ENCODE results near the gene GGACT. TPM values are rescaled to one million over a fixed set of nuclear protein-coding genes. Genes with fewer than 3 reads are reported as not detected.

Gene GGACT
- total RNA-seq, 1 donor from 2014 or later, result 1.3 TPM

DNA sequence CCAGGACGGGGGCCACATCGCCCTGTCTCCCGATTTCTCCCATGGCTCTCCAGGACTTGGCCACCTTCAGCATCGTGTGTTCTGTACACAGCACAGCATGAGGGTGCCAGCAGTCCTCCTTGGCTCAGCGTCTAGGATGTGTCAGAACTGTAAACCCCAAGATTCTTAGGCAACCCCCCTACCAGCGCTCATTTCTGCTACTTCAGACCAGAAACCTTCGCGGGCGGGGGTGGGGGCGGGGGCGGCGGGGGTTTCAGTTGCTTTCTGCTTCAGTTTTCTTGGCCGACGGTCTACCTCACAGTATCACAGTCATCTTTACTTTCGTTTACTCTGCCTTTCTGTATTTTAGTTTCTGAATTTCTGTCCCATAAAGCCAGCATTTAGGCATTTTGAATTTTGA is 82.4 kb downstream of the GGACT start:
- no peak overlapping the region for H3K9ac ChIP-seq
- H3K4me3 Mint-ChIP-seq, result no peak overlapping the region
- H3K4me3 ChIP-seq, result no peak overlapping the region
- peaks cover 39% of the 10 kb centered on the region for H3K4me1 Mint-ChIP-seq
- peaks cover 30% of the 10 kb centered on the region for H3K4me1 ChIP-seq
- DNase-seq (ENCODE audit: low spot score), result no peak
- H2AFZ ChIP-seq (replicated peaks), result no peak overlapping the region
- no peaks in the 10 kb centered on the region for H3K9me3 ChIP-seq (ENCODE audit: low read depth)
- H4K20me1 ChIP-seq (ENCODE audit: low read depth), result no peaks in the 10 kb centered on the region
- H3K27me3 Mint-ChIP-seq (ENCODE audit: insufficient read depth, low read depth), result peaks cover 3% of the 10 kb centered on the region
- no peaks in the 10 kb centered on the region for H3K27me3 ChIP-seq
- H3K36me3 Mint-ChIP-seq, result peaks cover 3% of the 10 kb centered on the region
- no peak overlapping the region for H3K4me2 ChIP-seq
- no peaks in the 10 kb centered on the region for H3K36me3 ChIP-seq
- H3K79me2 ChIP-seq (ENCODE audit: low read depth), result peaks cover 3% of the 10 kb centered on the region
- no peaks in the 10 kb centered on the region for H3K9me3 Mint-ChIP-seq
- TF ChIP-seq EZH2 (IDR thresholded peaks at IDR 0.05) (no peak), EZH2phosphoT487 (IDR thresholded peaks at IDR 0.05) (no peak)
- TF ChIP-seq, protein P1, sequence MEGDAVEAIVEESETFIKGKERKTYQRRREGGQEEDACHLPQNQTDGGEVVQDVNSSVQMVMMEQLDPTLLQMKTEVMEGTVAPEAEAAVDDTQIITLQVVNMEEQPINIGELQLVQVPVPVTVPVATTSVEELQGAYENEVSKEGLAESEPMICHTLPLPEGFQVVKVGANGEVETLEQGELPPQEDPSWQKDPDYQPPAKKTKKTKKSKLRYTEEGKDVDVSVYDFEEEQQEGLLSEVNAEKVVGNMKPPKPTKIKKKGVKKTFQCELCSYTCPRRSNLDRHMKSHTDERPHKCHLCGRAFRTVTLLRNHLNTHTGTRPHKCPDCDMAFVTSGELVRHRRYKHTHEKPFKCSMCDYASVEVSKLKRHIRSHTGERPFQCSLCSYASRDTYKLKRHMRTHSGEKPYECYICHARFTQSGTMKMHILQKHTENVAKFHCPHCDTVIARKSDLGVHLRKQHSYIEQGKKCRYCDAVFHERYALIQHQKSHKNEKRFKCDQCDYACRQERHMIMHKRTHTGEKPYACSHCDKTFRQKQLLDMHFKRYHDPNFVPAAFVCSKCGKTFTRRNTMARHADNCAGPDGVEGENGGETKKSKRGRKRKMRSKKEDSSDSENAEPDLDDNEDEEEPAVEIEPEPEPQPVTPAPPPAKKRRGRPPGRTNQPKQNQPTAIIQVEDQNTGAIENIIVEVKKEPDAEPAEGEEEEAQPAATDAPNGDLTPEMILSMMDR (IDR thresholded peaks at IDR 0.05), result no peak
- peaks cover 12% of the 10 kb centered on the region for H3F3A ChIP-seq (ENCODE audit: low read depth)
- H3K27ac Mint-ChIP-seq, result no peak overlapping the region
- H3K27ac ChIP-seq, result no peak overlapping the region

DNA sequence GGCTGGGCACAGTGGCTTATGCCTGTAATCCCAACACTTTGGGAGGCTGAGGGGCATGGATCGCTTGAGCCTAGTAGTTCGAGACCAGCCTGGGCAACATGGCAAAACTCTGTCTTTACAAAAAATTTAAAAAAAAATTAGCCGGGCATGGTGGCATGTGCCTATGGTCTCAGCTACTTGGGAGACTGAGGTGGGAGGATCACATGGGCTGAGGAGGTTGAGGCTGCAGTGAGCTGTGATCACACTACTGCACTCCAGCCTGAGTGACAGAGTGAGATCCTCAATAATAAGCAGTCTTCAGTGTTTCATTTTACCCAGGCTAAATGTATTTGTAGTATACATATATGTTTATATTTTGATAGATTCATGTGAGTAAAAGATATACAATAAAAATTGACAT is 85.0 kb downstream of the GGACT start:
- H3K4me3 ChIP-seq, result no peak overlapping the region
- no peaks in the 10 kb centered on the region for H3K36me3 ChIP-seq
- no peaks in the 10 kb centered on the region for H3K27me3 ChIP-seq
- H4K20me1 ChIP-seq (ENCODE audit: low read depth), result no peaks in the 10 kb centered on the region
- Mint-ChIP-seq H3K27ac (no peak overlapping the region), H3K9me3 (no peaks in the 10 kb centered on the region), H3K4me3 (no peak overlapping the region), H3K36me3 (peaks cover 3% of the 10 kb centered on the region), H3K4me1 (peaks cover 18% of the 10 kb centered on the region), H3K27me3 (ENCODE audit: insufficient read depth, low read depth) (peaks cover 3% of the 10 kb centered on the region)
- no peaks in the 10 kb centered on the region for H3K79me2 ChIP-seq (ENCODE audit: low read depth)
- peaks cover 5% of the 10 kb centered on the region for H3F3A ChIP-seq (ENCODE audit: low read depth)
- no peak overlapping the region for H3K27ac ChIP-seq
- DNase-seq (ENCODE audit: low spot score), result no peak
- H3K4me2 ChIP-seq, result no peak overlapping the region
- no peaks in the 10 kb centered on the region for H3K9me3 ChIP-seq (ENCODE audit: low read depth)
- TF ChIP-seq EZH2 (IDR thresholded peaks at IDR 0.05) (no peak), EZH2phosphoT487 (IDR thresholded peaks at IDR 0.05) (no peak)
- TF ChIP-seq, protein P1 (IDR thresholded peaks at IDR 0.05), result no peak
- no peak overlapping the region for H2AFZ ChIP-seq (replicated peaks)
- peaks cover 10% of the 10 kb centered on the region for H3K4me1 ChIP-seq
- no peak overlapping the region for H3K9ac ChIP-seq

DNA sequence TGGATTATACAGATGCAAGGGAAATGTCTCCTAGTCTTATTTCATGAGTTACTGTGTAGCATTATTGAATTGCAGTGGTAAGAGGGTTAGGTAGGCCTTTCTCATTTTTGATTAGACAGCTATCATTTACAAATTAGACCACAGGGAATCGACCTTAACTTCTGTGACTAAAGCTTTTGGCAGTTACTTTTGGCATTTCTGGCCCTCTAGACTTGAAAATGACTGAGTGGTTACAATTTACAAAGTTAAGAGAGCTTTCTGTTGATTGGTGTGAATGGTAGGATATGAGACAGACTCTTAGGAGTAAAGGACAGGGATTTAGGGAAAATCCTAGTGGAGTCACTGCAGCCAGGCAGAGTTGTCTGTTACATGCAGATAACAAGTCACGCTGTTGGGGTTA is 86.1 kb downstream of the GGACT start:
- Histone ChIP-seq H3K9me3 (ENCODE audit: low read depth) (no peaks in the 10 kb centered on the region), H3K27ac (peak overlapping the region; percentile 53), H3K27me3 (no peaks in the 10 kb centered on the region), H3K4me1 (peaks cover 4% of the 10 kb centered on the region), H4K20me1 (ENCODE audit: low read depth) (no peaks in the 10 kb centered on the region), H3K9ac (no peak overlapping the region), H2AFZ (replicated peaks) (no peak overlapping the region), H3K36me3 (no peaks in the 10 kb centered on the region), H3K79me2 (ENCODE audit: low read depth) (no peaks in the 10 kb centered on the region), H3K4me2 (no peak overlapping the region), H3F3A (ENCODE audit: low read depth) (no peaks in the 10 kb centered on the region), H3K4me3 (no peak overlapping the region)
- Mint-ChIP-seq H3K4me3 (no peak overlapping the region), H3K27me3 (ENCODE audit: insufficient read depth, low read depth) (no peaks in the 10 kb centered on the region), H3K36me3 (peaks cover 3% of the 10 kb centered on the region), H3K4me1 (peaks cover 12% of the 10 kb centered on the region), H3K27ac (peak overlapping the region; percentile 5), H3K9me3 (no peaks in the 10 kb centered on the region)
- TF ChIP-seq EZH2 (IDR thresholded peaks at IDR 0.05), result no peak
- DNase-seq (ENCODE audit: low spot score), result no peak

DNA sequence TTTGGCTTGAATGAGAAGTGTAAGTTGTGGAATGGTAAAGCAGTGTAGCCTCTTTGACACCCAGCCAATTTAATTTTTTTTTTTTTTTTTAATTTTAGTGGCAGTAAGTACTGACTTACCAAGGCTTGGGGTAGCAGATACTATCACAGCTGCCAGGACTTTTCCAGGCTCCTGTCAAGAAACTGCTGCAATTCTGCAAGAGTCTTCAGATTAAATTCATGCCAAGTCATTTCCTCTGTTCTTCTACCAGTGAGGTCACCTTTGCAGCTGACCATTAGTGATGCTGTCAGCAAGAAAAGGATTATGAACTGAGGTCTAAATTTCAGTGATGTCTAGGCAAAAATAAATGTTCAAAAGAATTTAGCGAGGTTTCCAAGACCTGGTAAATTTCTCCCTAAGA is 91.2 kb downstream of the GGACT start:
- no peaks in the 10 kb centered on the region for H3K27me3 ChIP-seq
- H3K4me1 ChIP-seq, result peaks cover 4% of the 10 kb centered on the region
- H3K27ac ChIP-seq, result no peak overlapping the region
- Mint-ChIP-seq H3K9me3 (peaks cover 2% of the 10 kb centered on the region), H3K27me3 (ENCODE audit: insufficient read depth, low read depth) (no peaks in the 10 kb centered on the region), H3K4me1 (peaks cover 6% of the 10 kb centered on the region), H3K27ac (no peak overlapping the region), H3K36me3 (peaks cover 12% of the 10 kb centered on the region), H3K4me3 (no peak overlapping the region)
- H3K4me2 ChIP-seq, result no peak overlapping the region
- no peak overlapping the region for H2AFZ ChIP-seq (replicated peaks)
- no peaks in the 10 kb centered on the region for H4K20me1 ChIP-seq (ENCODE audit: low read depth)
- TF ChIP-seq, protein P1 (IDR thresholded peaks at IDR 0.05), result no peak
- no peak for TF ChIP-seq EZH2 (IDR thresholded peaks at IDR 0.05)
- TF ChIP-seq EZH2phosphoT487 (IDR thresholded peaks at IDR 0.05), result no peak
- H3K9me3 ChIP-seq (ENCODE audit: low read depth), result no peaks in the 10 kb centered on the region
- no peaks in the 10 kb centered on the region for H3K36me3 ChIP-seq
- H3K4me3 ChIP-seq, result no peak overlapping the region
- H3F3A ChIP-seq (ENCODE audit: low read depth), result no peaks in the 10 kb centered on the region
- DNase-seq (ENCODE audit: low spot score), result no peak
- H3K79me2 ChIP-seq (ENCODE audit: low read depth), result no peaks in the 10 kb centered on the region
- H3K9ac ChIP-seq, result no peak overlapping the region

Measured in neural progenitor cell (in vitro differentiated cells).